NCI-H2029 treated with DMSO at 0.1 percent for 48 hours (cell line): Measurements from ENCODE around the gene STARD7.
"Not testable (repeated sequence)": the region's sequence is repeated elsewhere in the genome, so short reads cannot be mapped to it uniquely, and the experiment has no call there.

ENCODE experiments used
- DNase-seq: peaks from one replicate; lab custom pipeline; 2025; lab: John Stamatoyannopoulos, UW

The STARD7 gene

DNA sequence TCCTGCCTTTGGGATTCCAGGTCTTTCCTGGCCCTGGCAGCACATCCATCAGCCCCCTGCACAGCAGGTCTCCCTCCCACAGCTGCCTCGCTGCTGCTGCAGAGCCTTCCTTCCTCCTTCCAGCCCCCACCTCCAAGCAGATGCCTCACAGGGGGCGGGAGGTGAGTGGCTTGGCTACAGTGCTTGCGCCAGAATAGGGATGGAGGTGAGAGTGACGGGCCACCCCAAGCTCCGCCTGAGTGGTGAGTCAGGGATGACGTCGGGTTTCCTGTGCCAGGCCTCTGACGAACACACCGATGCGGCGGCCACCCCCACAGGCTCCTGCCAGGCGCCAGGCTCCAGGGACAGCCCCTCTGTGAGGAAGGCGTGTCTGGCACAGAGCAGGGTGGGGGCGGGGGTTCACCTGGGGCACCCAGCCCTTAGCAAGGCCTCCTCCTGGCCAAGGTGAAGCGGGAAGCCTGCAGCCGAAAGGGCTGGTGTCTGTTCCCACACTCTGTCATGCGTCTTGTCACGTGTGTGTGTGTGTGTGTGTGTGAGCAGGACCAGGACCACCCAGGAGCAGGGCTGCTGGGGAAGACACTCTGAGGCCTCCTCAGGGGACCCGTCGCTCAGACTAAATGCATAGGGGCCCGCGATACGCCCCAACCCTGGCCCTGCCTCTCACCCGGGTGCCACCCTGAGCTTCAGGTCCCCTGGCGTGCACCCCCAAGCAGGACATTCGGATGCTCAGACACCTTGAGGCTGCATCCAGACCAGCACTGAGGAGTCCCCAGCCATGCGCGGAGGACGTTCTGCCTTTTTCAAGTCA is 60.0 kb downstream of the STARD7 start:
- no peak for DNase-seq

DNA sequence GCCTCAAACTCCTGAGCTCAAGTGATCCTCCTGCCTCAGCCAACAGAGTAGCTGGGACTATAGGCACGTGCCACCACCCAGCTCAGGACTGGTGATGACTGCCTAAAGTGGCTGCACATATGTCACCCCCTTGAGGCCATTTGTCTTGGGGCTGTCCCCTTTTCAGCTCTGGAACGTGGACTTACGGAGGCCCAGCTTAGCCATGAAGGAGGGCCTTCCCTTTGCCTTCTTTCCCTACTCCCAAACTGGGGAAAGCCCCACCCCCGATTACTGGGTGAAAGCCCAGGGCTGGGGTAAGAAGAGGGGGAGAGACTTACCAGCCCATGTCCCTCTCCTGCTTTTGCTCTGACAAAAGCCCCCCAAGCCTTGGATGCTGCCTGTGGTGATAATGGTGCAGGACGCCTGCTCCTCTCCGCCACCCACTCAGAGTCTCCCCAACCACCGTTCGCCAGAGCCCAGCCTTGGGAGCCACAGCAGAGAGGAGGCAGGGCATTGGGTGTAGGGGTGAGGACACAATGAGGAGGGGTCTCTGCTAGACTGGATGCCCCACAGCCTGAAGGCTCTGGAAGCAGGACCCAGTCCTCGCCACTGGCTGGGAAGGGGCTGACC is 60.9 kb downstream of the STARD7 start:
- DNase-seq: no peak

DNA sequence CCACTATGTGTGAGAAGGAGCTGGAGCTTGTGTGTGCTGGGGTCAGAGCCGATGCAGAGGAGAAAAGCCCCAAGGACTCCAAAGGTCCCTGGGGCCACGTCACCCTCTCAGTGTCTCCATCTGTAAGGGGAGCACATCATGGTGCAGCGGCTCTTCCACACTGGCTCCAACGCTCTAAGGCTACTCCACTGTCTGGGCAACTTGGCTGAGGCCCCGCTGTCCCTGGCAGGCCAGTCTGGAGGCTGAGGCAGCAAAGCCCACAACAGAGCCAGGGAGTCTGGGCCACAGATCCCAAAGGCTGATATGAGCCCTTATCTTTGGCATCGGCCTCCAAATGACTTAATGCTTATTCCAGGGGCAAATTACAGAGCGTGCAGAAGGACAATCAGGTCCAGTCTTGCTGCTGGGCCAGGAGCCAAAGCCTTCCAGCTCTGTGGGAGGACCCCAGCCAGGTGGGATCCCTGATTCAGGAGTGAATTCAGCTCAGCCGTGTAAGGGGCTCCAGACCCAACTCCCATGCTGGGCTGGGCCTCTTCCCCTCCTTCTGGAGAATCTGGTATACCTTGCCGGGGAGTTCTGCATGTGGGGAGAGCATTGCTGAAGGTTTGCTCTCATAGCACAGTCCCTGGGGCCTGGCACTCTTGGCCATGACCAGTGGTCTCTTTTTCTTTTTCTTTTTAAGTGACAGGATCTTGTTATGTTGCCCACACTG is 61.6 kb downstream of the STARD7 start:
- no peak for DNase-seq

DNA sequence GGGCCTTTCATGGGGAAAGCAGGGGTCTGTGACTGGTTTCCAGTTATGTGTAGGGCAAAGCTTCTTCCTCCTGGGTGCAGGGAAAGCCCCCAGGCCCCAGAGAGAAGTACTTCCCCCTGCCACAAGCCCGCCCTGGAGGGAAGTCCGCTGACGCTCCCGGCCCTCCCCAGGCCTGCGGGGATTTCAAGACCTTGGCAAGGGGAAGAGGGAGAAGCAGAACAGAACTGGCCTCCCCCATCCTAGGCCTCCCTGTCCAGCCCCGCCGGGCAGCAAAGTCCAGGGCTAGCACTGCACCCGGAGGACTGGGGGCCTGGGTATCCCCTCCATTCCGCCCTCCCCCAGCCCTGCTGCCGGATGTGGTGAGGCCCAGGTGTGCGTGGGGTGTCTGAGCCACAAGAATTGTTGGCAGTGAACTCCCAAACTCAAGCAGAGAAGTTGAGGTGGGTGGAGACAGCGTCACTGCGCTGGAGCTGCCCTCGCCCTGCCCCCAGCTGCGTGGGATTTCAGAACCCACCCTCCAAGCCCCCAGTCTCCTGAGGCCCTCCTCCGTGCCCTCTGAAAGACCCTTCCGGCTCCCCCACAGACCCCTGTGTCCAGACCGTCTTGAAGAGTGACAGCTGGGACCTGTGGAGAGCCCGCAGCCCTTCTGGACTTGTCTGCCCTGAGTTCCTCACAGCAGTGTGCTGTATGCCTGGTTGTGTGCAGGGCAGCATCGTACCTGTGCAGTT is 62.3 kb downstream of the STARD7 start:
- DNase-seq: no peak

DNA sequence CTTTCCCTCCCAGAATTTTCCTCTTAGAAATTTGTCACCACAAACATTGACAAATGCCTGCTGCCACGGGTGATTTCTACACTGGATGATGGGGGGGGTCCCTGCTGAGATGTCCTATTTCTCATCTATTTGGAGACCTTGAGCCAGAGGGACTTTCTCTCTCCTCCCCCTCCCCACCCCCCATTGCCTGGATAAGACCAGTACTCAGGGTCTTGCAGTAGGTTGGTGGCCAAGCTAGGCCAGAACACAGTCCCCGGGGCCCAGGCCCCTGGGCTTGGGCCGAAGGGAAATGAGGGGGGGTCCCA is 62.8 kb downstream of the STARD7 start:
- DNase-seq: no peak

DNA sequence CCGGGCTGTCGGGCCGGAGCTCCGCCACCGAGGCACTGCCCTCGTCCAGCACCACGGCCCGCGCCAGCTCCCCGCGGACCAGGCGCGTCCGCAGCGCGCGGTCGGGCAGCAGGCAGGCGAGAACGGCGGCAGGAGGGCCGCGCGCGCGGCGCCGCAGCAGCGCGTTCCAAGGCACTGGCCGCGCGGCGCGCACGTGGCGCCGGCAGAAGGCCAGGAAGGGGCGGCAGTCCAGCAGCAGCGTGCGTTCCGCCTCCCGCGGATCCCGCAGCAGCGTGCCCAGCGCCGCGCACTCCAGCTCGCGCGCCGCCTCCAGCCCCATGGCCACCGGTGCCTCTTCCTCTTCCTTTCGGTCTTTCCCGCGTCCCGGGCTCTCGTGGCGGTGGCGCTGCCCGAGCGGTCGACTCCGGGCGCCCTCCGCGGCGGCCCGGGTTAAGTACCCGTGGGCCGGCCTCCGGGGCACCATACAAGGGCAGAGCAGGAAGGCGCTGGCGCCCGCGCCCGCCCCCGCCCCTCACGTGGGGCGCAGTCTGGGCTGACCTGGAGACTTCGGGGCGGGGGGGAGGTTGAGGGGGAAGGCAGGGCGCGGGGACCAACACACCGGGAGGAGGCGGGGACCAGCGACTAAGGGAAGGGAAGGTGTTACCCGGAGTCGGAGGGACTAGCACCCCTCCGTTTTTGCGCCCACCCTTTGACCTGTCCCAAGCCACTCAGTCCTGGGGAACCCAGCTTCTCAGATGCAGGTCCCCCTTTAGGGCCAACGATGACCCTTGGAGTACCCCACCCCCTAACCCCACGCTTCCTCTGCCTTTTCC is 63.4 kb downstream of the STARD7 start, which contains the start of gene DUSP2:
DUSP2 (minus strand) TSS at position 405 of the 812 bp plus-strand sequence; CDS start at position 319, 86 bp downstream.
- DNase-seq: no peak

DNA sequence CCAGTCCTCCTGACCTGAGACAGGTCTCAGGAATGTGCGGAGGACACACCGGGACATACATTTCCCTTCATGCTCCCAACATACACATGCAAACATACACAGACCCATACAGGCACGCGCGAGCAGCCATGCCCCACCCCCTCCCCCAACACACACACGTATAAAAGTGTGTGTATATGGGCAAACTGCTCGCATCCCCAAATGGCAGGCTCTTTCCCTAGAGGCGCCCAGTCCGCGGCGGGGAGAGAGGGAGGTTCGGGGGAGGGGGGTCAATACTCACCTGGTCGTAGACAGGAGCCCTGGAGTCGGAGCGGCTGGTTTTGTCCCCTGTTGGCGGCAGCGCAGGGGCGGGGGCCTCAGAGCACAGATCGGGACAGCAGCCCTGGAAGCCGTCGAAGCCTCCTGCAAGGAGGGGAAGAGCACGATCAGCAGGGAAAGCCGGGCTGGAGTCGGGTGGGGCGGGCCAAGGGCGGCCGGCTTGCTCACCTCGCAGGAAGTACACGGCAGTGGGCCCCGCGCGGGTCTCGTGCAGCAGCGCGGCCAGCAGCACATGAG is 64.1 kb downstream of the STARD7 start:
- DNase-seq: no peak

DNA sequence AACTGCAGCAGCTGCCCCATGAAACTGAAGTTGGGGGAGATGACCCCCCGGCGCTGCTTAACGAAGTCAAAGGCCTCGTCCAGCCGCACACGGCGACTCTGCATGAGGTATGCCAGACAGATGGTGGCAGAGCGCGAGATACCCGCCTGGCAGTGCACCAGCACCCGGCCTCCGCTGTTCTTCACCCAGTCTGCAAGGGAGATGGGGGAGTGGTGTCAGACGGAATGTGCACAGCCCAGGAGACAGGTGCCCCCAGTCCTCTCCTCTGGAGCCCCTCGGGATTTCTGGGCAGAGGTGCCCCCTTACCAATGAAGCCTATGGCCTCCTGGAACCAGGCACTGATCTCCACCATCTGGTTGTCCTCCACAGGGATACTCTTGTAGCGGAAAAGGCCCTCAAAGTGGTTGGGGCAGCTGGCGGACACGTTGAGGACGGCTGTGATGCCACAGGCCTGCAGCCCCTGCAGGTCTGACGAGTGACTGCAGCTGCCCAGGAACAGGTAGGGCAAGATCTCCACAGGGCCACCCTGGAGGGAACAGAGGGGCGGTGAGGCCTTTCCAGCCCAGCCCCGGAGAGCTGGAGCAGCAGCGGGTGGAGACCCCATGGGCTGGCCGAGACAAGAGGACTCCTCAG is 64.7 kb downstream of the STARD7 start:
- no peak for DNase-seq

DNA sequence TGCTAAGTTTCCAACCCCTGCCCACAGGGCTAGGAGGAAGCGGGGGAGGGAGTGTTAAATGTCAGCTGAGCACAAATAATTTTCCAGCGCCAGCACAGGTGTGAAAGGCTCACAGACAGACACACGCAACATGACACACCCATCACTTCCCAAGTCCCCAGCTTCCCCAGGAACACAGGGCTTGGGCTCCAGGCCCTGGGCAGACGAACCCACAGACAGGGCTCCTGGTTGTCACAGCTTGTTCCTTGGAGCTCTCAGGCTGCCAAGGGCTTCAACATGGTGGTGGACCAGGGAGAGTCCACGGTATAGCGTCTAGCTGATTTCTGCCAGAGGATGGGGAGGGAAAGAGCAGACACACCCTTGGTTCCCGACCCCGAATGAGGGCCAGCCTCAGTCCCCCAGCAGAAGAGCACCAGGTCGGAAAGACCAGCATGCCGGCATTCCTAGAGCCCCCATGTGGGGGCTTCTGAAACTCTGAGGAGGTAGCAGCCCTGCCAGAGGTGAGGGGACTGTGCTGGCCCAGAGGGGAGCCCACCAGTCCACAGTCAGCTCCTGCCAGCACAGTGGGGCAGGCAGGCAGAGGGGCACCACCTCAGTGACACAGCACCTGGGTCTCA is 65.3 kb downstream of the STARD7 start:
- no peak for DNase-seq

DNA sequence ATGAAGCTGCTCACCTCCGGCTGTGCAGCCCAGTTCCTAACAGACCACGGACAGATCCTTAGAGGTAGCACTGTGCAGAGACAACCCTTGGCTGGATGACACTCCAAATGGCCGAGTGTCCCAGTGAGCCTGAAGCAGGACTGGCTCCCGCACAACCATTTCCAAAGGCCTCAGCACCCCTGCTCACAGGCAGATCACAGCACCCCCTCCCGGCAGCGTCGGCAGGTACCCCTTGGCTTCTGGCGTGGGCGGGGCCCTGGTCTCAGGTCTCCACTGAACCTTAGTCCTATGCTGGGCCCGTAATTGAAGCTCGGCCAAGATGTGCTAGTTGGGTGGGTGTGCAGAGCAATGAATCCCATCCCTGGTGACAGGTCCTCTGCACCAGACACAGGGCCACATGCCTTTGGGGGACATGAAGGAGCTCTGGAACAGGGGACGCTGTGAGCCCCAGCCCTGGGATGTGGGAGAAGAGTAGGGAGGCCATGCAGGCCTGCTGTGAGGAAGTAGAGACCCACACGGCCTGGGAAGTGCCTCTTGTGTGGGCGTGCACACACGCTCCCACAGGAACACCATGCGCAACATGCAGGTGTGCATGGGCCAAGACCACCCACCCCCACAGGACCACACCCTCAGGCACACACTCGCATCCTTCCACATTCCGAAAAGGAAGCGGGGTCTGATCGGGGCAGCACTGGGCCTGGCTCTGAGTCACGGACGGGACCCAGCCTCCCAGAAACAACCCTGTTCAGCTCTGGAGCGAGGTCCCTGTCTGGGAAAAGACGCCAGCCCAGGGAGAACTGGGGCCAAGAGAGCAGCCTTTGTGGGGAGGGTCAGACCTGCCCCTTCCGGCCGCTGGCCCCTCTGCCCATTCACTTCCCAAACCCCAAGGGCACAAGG is 66.2 kb downstream of the STARD7 start:
- DNase-seq: no peak

DNA sequence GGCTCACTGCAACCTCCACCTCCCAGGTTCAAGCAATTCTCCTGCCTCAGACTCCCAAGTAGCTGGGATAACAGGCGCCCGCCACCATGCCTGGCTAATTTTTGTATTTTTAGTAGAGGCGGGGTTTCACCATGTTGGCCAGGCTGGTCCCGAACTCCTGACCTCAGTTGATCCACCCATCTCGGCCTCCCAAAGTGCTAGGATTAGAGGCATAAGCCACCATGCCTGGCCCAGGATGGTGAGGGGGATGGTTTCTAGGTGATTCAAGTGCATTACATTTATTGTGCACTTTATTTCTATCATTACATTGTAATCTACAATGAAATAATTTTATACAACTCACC is 67.0 kb downstream of the STARD7 start:
- not testable (repeated sequence) for DNase-seq

DNA sequence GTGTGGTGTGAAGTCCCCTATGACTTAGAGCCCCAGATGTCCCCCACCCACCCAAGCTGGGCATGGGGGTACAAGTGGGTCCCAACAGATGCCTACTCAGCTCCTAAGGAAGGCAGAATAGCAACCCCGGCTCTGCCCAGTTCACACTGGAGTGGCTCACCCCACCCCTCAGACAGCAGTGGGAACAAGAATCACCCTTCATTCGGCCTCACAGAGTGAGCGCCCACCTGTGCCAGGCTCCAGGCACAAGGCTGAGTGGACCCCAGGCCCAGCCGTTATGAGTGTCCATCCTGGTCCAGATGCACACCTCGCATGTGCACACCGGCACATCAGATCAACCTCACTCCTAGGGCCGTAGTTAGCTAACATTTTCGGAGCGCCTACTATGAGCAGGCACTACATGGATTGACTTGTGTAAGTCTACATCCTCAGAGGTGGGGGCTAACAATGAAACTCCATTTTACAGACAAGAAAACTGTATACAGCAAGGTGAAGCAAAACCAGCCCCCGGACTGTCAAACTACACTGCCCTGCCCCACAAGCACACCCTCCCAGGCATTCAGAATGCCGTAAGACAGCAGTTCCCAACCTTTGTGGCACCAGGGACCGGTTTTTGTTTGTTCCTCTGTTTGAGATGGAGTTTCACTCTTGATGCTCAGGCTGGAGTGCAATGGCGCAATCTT is 67.5 kb downstream of the STARD7 start:
- no peak for DNase-seq

DNA sequence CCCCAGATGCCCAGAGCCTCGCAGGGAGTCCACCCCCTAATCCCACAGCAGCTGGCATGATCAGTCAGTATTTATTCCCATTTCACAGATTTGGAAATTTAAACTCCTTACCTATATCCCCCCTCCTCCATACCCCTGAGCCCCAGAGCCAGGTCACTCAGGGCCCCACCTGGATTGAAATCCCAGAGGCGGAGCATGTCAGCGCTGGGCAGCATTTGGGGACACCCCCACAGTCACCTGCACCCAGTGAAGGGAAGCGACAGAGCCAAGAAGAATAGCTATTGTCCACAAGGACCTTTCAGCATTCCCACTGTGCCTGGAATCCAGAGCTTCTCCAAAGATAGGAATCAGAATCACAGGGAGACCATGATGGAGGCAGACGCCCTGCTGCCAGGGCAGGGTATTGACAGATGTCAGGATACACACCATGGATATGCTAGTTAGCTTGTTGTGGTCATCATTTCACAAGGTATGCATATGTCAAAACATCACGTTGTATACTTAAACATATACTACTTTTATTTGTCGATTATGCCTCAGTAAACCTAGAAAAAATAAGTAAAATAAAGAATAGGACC is 69.4 kb downstream of the STARD7 start:
- DNase-seq: no peak

DNA sequence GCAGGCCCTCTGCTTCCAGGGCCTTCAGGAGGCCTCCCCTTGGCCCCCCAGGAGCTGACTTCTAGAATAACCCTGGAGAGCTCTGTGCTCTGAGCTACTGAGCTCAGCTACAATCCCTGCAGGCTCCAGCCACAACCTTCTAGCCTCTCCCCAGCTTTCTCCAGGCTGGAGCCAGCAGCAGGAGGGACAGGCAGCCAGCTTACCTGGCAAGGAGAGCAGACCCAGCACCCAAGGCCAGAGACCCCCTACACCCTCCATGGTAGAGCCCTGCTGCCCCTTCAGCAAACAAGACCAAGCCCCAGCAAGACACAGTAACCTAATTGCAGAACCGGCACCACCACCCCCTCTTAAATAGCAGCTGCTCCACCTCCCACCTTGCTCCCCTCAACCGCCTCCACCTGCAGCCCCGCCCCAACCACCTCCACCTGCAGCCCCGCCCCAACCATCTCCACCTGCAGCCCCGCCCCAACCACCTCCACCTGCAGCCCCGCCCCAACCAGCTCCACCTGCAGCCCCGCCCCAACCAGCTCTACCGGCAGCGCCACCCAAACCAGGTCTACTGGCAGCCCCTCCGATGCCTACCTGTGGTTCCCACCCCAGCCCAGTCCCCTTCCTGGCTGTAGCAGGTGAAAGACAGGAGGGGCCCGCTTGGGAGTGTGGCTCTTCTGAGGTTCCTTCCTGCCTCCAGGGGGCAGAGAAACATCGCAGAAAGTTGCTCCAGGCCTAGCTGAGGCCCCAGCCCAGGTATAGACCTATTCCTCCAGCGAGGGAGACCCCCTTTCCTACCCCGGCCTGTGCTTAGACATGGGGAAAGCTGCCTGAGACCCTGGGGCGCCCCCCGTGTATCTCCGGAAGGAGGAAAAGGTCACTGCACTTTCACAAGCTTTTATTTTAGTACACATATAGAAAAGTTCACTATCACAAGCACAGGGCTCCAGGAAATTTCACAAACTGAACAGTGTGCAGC is 70.2 kb downstream of the STARD7 start, which contains the start of gene ASTL:
ASTL (minus strand) TSS at position 324 of the 967 bp plus-strand sequence; CDS start at position 258, 66 bp downstream.
- DNase-seq: no peak

DNA sequence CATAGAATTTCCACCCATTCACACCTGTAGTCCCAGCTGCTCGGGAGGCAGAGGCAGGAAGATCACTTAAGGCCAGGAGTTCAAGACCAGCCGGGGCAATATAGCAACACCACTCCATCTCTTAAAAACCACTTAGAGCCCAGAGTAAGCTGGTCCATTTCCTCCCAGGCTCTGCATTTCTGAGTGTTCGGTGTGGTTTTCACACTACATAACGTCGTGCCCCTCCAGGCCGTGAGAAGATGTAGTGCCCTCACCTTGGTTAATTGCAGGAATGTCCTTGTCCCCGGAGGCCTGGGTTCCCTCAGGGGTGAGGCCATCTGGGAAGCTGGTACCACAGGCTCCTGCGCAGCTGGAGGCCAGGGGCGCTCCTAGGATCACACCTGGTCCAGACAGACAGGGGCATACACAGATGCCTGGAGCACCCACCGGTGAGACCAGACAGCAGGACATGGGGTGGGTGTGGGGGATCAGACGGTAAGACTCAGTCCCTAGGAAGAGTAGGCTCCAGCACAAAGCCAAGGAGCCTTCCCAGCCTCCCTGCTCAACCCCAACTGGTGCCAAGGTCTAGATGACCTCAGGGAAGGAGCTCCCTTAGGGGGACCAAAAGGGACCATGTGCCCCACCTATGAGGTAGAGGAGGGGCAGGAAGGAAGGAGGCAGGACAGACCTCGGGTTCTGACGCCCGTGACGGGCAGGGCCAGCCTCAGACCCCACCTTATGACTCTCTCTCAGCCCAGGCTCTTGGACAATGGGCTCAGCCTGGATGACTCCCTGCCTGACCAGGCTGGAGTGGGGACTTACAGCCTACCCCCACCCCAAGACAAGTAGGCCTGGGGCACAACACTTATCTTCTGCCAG is 71.1 kb downstream of the STARD7 start:
- no peak for DNase-seq

DNA sequence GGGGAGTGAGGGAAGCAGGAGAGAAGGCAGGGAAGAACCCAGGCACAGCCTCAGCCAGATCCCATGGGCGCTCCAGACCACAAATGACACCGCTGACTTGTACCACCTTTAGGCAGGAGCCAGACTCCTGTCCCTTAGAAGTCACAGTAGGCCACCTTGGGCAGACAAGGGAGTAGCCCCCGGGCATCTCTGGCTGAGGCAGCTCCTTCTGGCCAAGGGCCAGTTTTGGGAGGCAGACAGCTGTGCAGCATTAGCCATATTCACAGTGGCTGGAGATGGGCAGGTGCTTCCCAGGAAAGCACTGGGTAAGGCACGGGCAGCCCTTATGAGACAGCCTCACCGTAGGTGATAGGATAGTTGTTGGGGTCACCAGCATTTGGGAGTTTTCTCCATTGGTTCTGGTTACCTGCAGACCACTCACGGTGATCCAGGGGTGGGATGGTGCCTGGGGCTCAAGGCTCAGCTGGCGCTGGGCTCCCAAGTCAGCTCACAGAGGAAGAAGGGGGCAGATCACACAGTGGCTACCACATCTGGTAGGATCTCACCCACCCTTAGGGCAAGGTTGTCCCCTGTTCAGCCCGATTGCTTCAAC is 72.4 kb downstream of the STARD7 start:
- no peak for DNase-seq
